Mammary epithelial cell (primary cell): ENCODE results near the gene PRKAR2B.

Source experiments
- EZH2 ChIP-seq: IDR thresholded peaks from 2 replicates; pipeline ENCODE4 v1.6.1; 2012; ENCODE audit warnings: low read length, inconsistent platforms, borderline replicate concordance
- TF ChIP-seq, protein P1 (sequence below), 2 donors: IDR thresholded peaks in 1 of 2; conservative IDR thresholded peaks in 1 of 2; 2 replicates each; pipeline ENCODE4 v1.5.1; 2011 to 2012; ENCODE audit warnings: inconsistent platforms in 2 of 2, low read length in 2 of 2, mild to moderate bottlenecking in 2 of 2, control low read depth in 1 of 2, low read depth in 1 of 2; ENCODE audit not compliant: insufficient read depth in 1 of 2; ENCODE audit errors: extremely low read depth in 1 of 2

DNA sequence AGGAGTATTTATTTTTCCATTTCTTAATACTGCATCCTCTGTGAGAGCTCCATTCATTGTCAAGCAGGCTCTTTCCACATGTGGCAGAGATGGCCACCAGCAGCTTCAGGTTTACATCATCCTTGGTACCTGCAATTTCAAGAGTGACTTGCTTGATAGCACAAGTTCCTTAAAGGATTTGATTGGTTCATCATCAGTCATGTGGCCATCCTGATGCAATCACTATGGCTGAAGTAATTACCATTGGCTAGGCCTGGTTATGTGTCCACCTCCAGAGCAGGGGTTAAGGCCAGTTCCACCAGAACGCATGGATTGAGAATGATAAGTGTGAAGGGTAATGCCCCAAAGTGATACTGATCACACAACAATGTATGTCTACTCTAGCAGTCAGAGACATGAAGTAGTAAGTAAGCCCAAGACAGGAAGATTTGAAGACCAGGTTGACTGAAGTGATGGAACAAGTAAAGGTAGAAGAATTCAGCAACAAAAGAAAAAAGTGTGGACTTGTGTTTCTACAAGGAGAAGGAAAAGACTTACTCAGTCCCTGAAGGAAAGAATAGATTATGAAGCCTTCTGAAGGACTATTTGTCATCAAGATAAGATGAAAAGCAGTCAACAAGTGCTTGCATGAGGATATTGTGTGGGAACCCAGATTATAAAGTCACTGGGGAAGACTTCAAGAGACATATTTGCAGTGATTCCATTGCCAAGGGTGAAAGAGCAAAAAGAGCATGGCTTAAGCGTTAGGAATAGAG is 26.4 kb upstream of the PRKAR2B start:
- TF ChIP-seq, protein P1, sequence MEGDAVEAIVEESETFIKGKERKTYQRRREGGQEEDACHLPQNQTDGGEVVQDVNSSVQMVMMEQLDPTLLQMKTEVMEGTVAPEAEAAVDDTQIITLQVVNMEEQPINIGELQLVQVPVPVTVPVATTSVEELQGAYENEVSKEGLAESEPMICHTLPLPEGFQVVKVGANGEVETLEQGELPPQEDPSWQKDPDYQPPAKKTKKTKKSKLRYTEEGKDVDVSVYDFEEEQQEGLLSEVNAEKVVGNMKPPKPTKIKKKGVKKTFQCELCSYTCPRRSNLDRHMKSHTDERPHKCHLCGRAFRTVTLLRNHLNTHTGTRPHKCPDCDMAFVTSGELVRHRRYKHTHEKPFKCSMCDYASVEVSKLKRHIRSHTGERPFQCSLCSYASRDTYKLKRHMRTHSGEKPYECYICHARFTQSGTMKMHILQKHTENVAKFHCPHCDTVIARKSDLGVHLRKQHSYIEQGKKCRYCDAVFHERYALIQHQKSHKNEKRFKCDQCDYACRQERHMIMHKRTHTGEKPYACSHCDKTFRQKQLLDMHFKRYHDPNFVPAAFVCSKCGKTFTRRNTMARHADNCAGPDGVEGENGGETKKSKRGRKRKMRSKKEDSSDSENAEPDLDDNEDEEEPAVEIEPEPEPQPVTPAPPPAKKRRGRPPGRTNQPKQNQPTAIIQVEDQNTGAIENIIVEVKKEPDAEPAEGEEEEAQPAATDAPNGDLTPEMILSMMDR (conservative IDR thresholded peaks at IDR 0.05 in 1 of 2, IDR thresholded peaks at IDR 0.05 in 1 of 2; ENCODE audit: extremely low read depth in 1 of 2, insufficient read depth in 1 of 2, low read depth in 1 of 2, low read length in 2 of 2): no peak
- TF ChIP-seq EZH2: no peak
